HepG2 (cell line): Measurements from ENCODE around the gene SCMH1. TPM values are rescaled to one million over a fixed set of nuclear protein-coding genes. Genes with fewer than 3 reads are reported as not detected.

Source experiments
- CBFB ChIP-seq: sonication (generic); formaldehyde crosslinking; IDR thresholded peaks from 2 replicates; pipeline ENCODE4 v1.4.0; 2020; ENCODE audit warnings: missing genetic modification reagents
- FOXA1 ChIP-seq, 2 experiments: fragments of 450-650 bp in 1 of 2; sonication (generic) in 1 of 2; formaldehyde crosslinking in 1 of 2; IDR thresholded peaks; 2 replicates each; pipeline versions ENCODE4 v1.4.0 to v1.6.1; 2016 to 2020; ENCODE audit warnings: missing genetic modification reagents in 1 of 2
- IRX3 ChIP-seq: sonication (generic); formaldehyde crosslinking; IDR thresholded peaks from 2 replicates; pipeline ENCODE4 v1.8.1; 2023; ENCODE audit warnings: mild to moderate bottlenecking, low read depth, missing genetic modification reagents, borderline replicate concordance
- MIER3 ChIP-seq: IDR thresholded peaks from 2 replicates; pipeline ENCODE4 v1.6.1; 2016; ENCODE audit warnings: missing compliant biosample characterization, borderline replicate concordance
- MTA3 ChIP-seq: sonication (generic); formaldehyde crosslinking; IDR thresholded peaks from 2 replicates; pipeline ENCODE4 v1.4.0; 2020; ENCODE audit warnings: missing genetic modification reagents
- MYNN ChIP-seq: sonication (generic); formaldehyde crosslinking; IDR thresholded peaks from 2 replicates; pipeline ENCODE4 v1.4.0; 2020; ENCODE audit warnings: mild to moderate bottlenecking, low read depth, missing genetic modification reagents
- POGK ChIP-seq: sonication (generic); formaldehyde crosslinking; conservative IDR thresholded peaks from 2 replicates; pipeline ENCODE4 v1.8.0; 2022; ENCODE audit warnings: mild to moderate bottlenecking, moderate library complexity, missing genetic modification reagents
- PTBP1 ChIP-seq: fragments of 200-400 bp; formaldehyde crosslinking; IDR thresholded peaks from 2 replicates; pipeline ENCODE4 v1.6.1; 2018; ENCODE audit warnings: low read length, low read depth; ENCODE audit not compliant: poor library complexity, severe bottlenecking
- RFXAP ChIP-seq: sonication (generic); formaldehyde crosslinking; IDR thresholded peaks from 2 replicates; pipeline ENCODE4 v1.4.0; 2020; ENCODE audit warnings: missing genetic modification reagents, borderline replicate concordance
- TFE3 ChIP-seq: IDR thresholded peaks from 2 replicates; pipeline ENCODE4 v1.6.1; 2016
- ZNF407 ChIP-seq: sonication (generic); formaldehyde crosslinking; IDR thresholded peaks from one replicate; pipeline ENCODE4 v1.5.1; 2020; ENCODE audit warnings: mild to moderate bottlenecking, missing genetic modification reagents; ENCODE audit errors: not compliant biosample characterization
- ZNF562 ChIP-seq: sonication (generic); formaldehyde crosslinking; IDR thresholded peaks from 2 replicates; pipeline ENCODE4 v1.8.0; 2022; ENCODE audit warnings: missing genetic modification reagents, borderline replicate concordance
- ZNF619 ChIP-seq: sonication (generic); formaldehyde crosslinking; IDR thresholded peaks from 2 replicates; pipeline ENCODE4 v1.4.0; 2020; ENCODE audit warnings: mild to moderate bottlenecking, missing genetic modification reagents
- polyA plus RNA-seq, 8 experiments: library from polyadenylated mRNA; depleted of rRNA in 3 of 8; stranded (reverse) in 7 of 8; unstranded in 1 of 8; fragments of >200 nt; fragmentation: Illumina TruSeq in 4 of 8; extraction: Trizol in 4 of 8; gene quantifications; 2 replicates each; pipeline versions ENCODE4 v1.2.1 to v1.2.3, GENCODE V29; 2011 to 2016; ENCODE audit warnings: low read depth in 4 of 8, missing spikeins in 1 of 8, mixed read lengths in 1 of 8; ENCODE audit not compliant: insufficient read depth in 1 of 8
- total RNA-seq, 5 experiments: library from RNA; depleted of rRNA; stranded (reverse); fragments of >200 nt; fragmentation: Illumina TruSeq; extraction: Trizol; gene quantifications; 2 replicates each; pipeline ENCODE4 v1.2.3, GENCODE V29; 2016; ENCODE audit warnings: low read depth in 1 of 5
- TF ChIP-seq, protein P1 (sequence below): sonication (generic); formaldehyde crosslinking; IDR thresholded peaks from 2 replicates; pipeline ENCODE4 v1.8.1; 2023; ENCODE audit warnings: mild to moderate bottlenecking, missing genetic modification reagents, borderline replicate concordance

Gene SCMH1
- total and polyA plus RNA-seq, 2 of the 13 experiments (the other 11 are each of a cell fraction or from before 2014, with no cell fraction given), result 41.8 to 52.6 TPM

GRCh38 chr1:41241354-41241748 is 755 bp downstream of the SCMH1 start (continued):
- TF ChIP-seq, protein P1, sequence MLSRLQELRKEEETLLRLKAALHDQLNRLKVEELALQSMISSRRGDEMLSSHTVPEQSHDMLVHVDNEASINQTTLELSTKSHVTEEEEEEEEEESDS (CRISPR knock-in tag), result no peak
- TF ChIP-seq MTA3 (CRISPR knock-in tag), result no peak
- TF ChIP-seq PTBP1, result no peak
- TF ChIP-seq TFE3 (CRISPR knock-in tag), result peak; percentile 73
- TF ChIP-seq FOXA1 (IDR thresholded peaks at IDR 0.05), result no peak
- TF ChIP-seq FOXA1 (CRISPR knock-in tag; IDR thresholded peaks at IDR 0.05), result no peak
- no peak for TF ChIP-seq POGK (CRISPR knock-in tag)
- no peak for TF ChIP-seq IRX3 (CRISPR knock-in tag)
- TF ChIP-seq ZNF407 (CRISPR knock-in tag), result peak; percentile 46
- no peak for TF ChIP-seq ZNF562
- no peak for TF ChIP-seq MYNN (CRISPR knock-in tag)
- no peak; the same call in 1 of the 2 replicates for TF ChIP-seq CBFB (CRISPR knock-in tag)
- TF ChIP-seq RFXAP (CRISPR knock-in tag), result no peak
- no peak for TF ChIP-seq MIER3 (CRISPR knock-in tag)
- TF ChIP-seq ZNF619 (CRISPR knock-in tag), result no peak
